Caco-2 (cell line): ENCODE results near the gene SAFB. TPM values are rescaled to one million over a fixed set of nuclear protein-coding genes. Genes with fewer than 3 reads are reported as not detected.

Experiments
- BruUV-seq: library from RNA; stranded (reverse); fragments of 400-500 nt; replicated peaks from 2 replicates; lab custom pipeline; 2021; lab: Mats Ljungman, UMichigan
- CTCF ChIA-PET: fragments of 300-600 bp; sonication (Branson Sonifier 250); formaldehyde crosslinking; loops from one replicate; lab custom pipeline; 2022; ENCODE audit warnings: antibody characterized with exemption; lab: Charles Lee
- POLR2A ChIA-PET: fragments of 300-600 bp; sonication (Branson Sonifier 250); formaldehyde crosslinking; loops from one replicate; lab custom pipeline; 2022; ENCODE audit warnings: antibody characterized with exemption; lab: Charles Lee
- DNase-seq, 2 experiments: peaks; one replicate each; pipeline versions ENCODE4 v3.0.0 to v3.0.0-alpha.2; 2020 to 2022
- H3K27me3 ChIP-seq: replicated peaks from 2 replicates; pipeline ENCODE4 v1.6.0; 2011; ENCODE audit warnings: low read length; ENCODE audit not compliant: control insufficient read depth, insufficient read depth
- H3K36me3 ChIP-seq: 2 replicates; pipeline ENCODE4 v1.5.1; 2011; ENCODE audit warnings: low read length; ENCODE audit not compliant: control insufficient read depth, insufficient read depth
- H3K4me1 ChIP-seq: fragments of 250-450 bp; sonication (Bioruptor Pico); 2 replicates; pipeline ENCODE4 v1.5.1; 2020; ENCODE audit warnings: mild to moderate bottlenecking
- H3K4me3 ChIP-seq: 2 replicates; pipeline ENCODE4 v1.5.1; 2011; ENCODE audit warnings: low read depth, mild to moderate bottlenecking, control low read depth, low read length
- H3K9me3 ChIP-seq: fragments of 250-450 bp; sonication (Bioruptor Pico); 2 replicates; pipeline ENCODE4 v1.5.1; 2020; ENCODE audit warnings: mild to moderate bottlenecking, moderate library complexity
- H3K27ac Mint-ChIP-seq: one replicate; pipeline ENCODE4 v1.8.0; 2022; ENCODE audit warnings: mixed read lengths; ENCODE audit not compliant: unreplicated experiment
- H3K27me3 Mint-ChIP-seq: one replicate; pipeline ENCODE4 v1.8.0; 2022; ENCODE audit warnings: mixed read lengths; ENCODE audit not compliant: insufficient read depth, unreplicated experiment
- H3K36me3 Mint-ChIP-seq: one replicate; pipeline ENCODE4 v1.8.0; 2022; ENCODE audit warnings: mild to moderate bottlenecking, mixed read lengths; ENCODE audit not compliant: insufficient read depth, unreplicated experiment
- H3K4me1 Mint-ChIP-seq: one replicate; pipeline ENCODE4 v1.8.0; 2022; ENCODE audit warnings: low read depth, mixed read lengths; ENCODE audit not compliant: unreplicated experiment
- H3K4me3 Mint-ChIP-seq: one replicate; pipeline ENCODE4 v1.8.0; 2022; ENCODE audit warnings: mild to moderate bottlenecking, moderate library complexity, mixed read lengths; ENCODE audit not compliant: unreplicated experiment
- H3K9me3 Mint-ChIP-seq: one replicate; pipeline ENCODE4 v1.8.0; 2022; ENCODE audit warnings: mixed read lengths; ENCODE audit not compliant: unreplicated experiment
- CTCF ChIP-seq, 2 experiments: fragments of 200-600 bp in 1 of 2; IDR thresholded peaks; 1 replicate in 1 of 2; 2 replicates in 1 of 2; pipeline versions ENCODE4 v1.5.1 to v1.8.0; 2011 to 2022; ENCODE audit warnings: antibody characterized with exemption in 1 of 2, control low read depth in 1 of 2, inconsistent platforms in 1 of 2, low read depth in 1 of 2, low read length in 1 of 2, mild to moderate bottlenecking in 1 of 2, moderate library complexity in 1 of 2; ENCODE audit not compliant: insufficient read depth in 1 of 2, severe bottlenecking in 1 of 2, unreplicated experiment in 1 of 2
- intact Hi-C: fragments of 100-400 bp; cut with micrococcal nuclease; formaldehyde crosslinking; loops from one replicate; pipeline ENCODE4 v1.10.0; 2022; ENCODE audit not compliant: unreplicated experiment
- total RNA-seq: library from RNA; stranded (reverse); gene quantifications from 2 replicates; pipeline ENCODE4 v1.2.3, GENCODE V29; 2022

The SAFB gene
- total RNA-seq, 1 experiment from 2014 or later = 120 TPM

GRCh38 chr19:5645409-5645808, 22.5 kb downstream of the SAFB start:
- Histone ChIP-seq H3K36me3 (peaks cover 1% of the 10 kb centered on the region; the same call in 1 of the 2 replicates), H3K4me3 (no peak overlapping the region), H3K9me3 (no peaks in the 10 kb centered on the region), H3K27me3 (no peaks in the 10 kb centered on the region), H3K4me1 (no peaks in the 10 kb centered on the region)
- no peaks in the 10 kb centered on the region for H3K4me1 Mint-ChIP-seq
- intact Hi-C loops = no loop called here
- no peak overlapping the region for H3K4me3 Mint-ChIP-seq
- POLR2A ChIA-PET = no interaction called here
- BruUV-seq = no TSS peak
- CTCF ChIA-PET = no interaction called here
- H3K36me3 Mint-ChIP-seq = peaks cover 94% of the 10 kb centered on the region
- H3K27me3 Mint-ChIP-seq = no peaks in the 10 kb centered on the region
- no peak overlapping the region for H3K27ac Mint-ChIP-seq
- TF ChIP-seq CTCF (IDR thresholded peaks at IDR 0.05; ENCODE audit: insufficient read depth in 1 of 2, low read depth in 1 of 2, low read length in 1 of 2, severe bottlenecking in 1 of 2, unreplicated experiment in 1 of 2) = no peak
- DNase-seq = no peak
- H3K9me3 Mint-ChIP-seq = no peaks in the 10 kb centered on the region

GRCh38 chr19:5646703-5647102, 23.8 kb downstream of the SAFB start:
- Histone ChIP-seq H3K9me3 (no peaks in the 10 kb centered on the region), H3K27me3 (no peaks in the 10 kb centered on the region), H3K4me1 (no peaks in the 10 kb centered on the region), H3K36me3 (peaks cover 2% of the 10 kb centered on the region; the same call in 1 of the 2 replicates), H3K4me3 (no peak overlapping the region)
- Mint-ChIP-seq H3K4me3 (no peak overlapping the region), H3K27me3 (no peaks in the 10 kb centered on the region), H3K9me3 (no peaks in the 10 kb centered on the region), H3K36me3 (peaks cover 94% of the 10 kb centered on the region), H3K27ac (no peak overlapping the region), H3K4me1 (no peaks in the 10 kb centered on the region)
- BruUV-seq = no TSS peak
- ChIA-PET CTCF (no interaction called here), POLR2A (no interaction called here)
- intact Hi-C loops = no loop called here
- TF ChIP-seq CTCF (IDR thresholded peaks at IDR 0.05; ENCODE audit: insufficient read depth in 1 of 2, low read depth in 1 of 2, low read length in 1 of 2, severe bottlenecking in 1 of 2, unreplicated experiment in 1 of 2) = no peak
- DNase-seq = no peak

GRCh38 chr19:5648464-5648863, 25.6 kb downstream of the SAFB start:
- intact Hi-C loops = no loop called here
- H3K36me3 ChIP-seq = peaks cover 2% of the 10 kb centered on the region; the same call in 1 of the 2 replicates

More at GRCh38 chr19:5648464-5648863, 25.6 kb downstream of the SAFB start:
- no peak overlapping the region for H3K4me3 ChIP-seq
- no peaks in the 10 kb centered on the region for H3K27me3 ChIP-seq
- no peaks in the 10 kb centered on the region for H3K9me3 ChIP-seq
- ChIA-PET CTCF (no interaction called here), POLR2A (interaction anchor here (0.5 kb wide), 1 partner anchor 22 kb away, joined by 3 read pairs; no protein-coding TSS in a partner anchor)
- no peak for DNase-seq
- no peaks in the 10 kb centered on the region for H3K4me1 ChIP-seq
- Mint-ChIP-seq H3K4me3 (no peak overlapping the region), H3K4me1 (no peaks in the 10 kb centered on the region), H3K36me3 (peaks cover 94% of the 10 kb centered on the region), H3K27ac (no peak overlapping the region), H3K27me3 (no peaks in the 10 kb centered on the region), H3K9me3 (no peaks in the 10 kb centered on the region)
- TF ChIP-seq CTCF (IDR thresholded peaks at IDR 0.05; ENCODE audit: insufficient read depth in 1 of 2, low read depth in 1 of 2, low read length in 1 of 2, severe bottlenecking in 1 of 2, unreplicated experiment in 1 of 2) = no peak
- BruUV-seq = no TSS peak
